CD4-positive, alpha-beta T cell treated with Interferon alpha-2 for 1 hour (primary cell): ENCODE measurements around the gene SGPL1.

Source experiments
- DNase-seq, 2 donors: peaks; one replicate each; pipeline ENCODE4 v3.0.0-alpha.2; 2020 to 2022

SGPL1 gene

DNA sequence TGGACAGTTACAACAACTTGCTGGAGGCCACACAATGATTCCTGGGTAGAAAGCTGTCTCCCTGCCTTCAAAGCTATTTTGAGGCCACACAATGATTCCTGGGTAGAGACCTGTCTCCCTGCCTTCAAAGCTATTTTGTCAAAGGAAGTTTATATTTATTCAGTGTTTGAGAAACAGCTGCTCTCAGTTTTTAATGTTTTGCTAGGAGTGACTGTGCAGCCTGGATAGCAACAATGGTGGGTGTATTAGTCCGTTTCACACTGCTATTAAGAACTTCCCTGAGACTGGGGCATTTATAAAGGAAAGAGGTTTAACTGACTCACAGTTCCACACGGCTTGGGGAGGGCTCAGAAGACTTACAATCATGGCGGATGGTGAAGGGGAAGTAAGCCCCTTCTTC is 3.9 kb upstream of the SGPL1 start:
- no peak for DNase-seq

DNA sequence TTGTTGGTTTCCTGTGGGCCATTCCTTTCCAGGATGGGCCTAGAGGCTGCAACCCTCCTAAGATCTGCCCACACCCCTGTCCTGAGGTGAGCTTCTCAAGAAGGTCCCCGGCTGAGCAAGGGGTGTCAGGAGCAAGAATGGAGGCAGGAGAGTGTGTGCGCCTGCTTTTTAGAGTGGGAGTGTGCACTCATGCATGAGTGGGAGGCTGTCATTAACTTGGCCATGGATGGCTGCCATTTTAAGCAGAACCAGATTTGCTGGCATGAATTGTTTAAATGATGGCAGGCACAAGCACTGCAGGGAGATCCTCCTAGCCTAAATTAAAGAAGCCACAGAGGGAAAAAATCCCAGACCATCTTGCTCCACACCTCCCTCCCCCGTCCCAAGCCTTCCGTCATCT is 2.9 kb upstream of the SGPL1 start:
- DNase-seq = no peak

DNA sequence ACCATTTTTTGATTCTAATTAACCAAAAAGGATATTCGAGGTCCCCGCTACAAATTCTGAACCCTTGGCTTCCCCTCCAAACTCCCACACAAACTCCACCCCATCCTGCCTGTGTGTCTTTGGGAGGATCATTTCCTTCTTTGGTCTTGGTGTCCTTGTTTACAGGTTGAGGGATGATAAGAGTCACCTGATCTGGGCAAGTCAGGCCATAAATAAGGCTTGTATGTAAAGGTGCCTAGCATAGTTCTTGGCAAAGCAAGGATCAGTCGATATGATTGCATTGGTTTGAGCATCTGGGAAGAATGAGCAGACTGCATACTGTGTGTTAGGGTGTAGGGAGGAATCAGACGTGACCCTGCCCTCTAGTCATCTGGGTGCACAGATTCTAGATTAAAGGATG is 1.6 kb upstream of the SGPL1 start:
- DNase-seq = no peak

DNA sequence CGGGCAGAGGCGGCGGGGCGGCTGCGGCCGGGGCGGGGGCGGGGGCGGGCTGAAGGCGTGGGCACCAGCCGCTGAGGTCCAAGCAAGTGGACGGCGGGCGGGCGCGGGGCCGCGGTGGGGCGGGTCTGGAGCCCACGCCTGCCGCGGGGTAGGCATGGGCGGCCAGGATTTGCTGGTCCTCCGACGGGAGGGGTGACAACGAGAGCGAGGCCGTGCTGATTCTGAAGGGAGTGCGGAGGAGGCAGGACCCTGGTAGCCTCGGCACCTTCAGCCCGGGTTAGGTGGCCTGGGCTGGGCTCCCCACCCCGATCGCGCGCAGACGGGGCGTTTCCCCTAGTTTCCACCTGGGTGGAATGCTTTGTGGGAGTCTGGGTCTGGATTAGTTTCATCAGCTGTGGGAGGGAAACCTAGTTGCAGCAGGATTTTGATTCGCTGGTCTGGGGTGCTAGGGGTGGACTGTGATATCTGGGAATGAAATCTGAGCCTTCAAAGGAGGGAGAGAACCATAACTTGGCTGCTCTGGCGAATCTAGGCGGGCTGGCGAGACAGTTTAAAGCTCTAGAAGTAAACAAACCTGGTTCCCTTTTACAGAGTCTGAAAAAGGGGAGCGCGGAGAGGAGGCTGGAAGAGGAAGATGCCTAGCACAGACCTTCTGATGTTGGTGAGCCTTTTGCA is 609 bp downstream of the SGPL1 start:
- DNase-seq = peak in 1 of 2 donors; percentile 41

DNA sequence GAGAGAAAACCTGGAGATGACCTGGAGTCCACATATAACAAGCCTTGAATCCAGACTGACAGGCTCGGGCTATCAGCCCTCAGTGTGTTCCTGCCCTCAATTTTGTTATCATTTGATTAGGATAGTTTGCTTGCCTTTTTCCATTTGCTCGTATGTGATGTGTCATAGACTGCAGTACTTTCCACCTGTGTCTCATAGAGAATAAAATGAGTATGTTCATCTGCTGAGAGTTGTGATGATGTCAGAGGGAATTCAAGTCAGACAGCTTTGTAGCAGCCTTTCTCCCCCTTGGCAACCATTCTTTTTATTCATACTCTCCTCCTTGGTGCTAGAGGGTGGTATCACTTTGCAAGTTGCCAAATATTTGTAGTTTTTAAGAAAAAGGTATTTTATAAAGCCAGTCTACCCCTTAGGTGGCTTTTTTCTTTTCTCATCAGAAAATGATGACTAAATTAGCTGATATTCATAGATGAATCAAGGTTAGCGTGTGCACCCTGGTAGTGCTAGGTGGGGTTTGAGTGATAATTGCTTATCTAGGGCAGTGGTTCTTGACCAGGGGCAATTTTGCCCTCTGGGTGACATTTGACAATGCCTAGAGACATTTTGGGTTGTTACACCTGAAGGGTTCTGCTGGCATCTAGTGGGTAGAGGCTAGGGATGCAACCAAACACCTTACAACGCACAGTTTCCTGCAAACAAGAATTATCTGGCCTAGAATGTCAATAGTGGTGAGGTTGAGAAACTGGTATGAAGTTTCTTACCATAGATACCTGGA is 5.4 kb downstream of the SGPL1 start:
- DNase-seq = peak in 1 of 2 donors; percentile 20

DNA sequence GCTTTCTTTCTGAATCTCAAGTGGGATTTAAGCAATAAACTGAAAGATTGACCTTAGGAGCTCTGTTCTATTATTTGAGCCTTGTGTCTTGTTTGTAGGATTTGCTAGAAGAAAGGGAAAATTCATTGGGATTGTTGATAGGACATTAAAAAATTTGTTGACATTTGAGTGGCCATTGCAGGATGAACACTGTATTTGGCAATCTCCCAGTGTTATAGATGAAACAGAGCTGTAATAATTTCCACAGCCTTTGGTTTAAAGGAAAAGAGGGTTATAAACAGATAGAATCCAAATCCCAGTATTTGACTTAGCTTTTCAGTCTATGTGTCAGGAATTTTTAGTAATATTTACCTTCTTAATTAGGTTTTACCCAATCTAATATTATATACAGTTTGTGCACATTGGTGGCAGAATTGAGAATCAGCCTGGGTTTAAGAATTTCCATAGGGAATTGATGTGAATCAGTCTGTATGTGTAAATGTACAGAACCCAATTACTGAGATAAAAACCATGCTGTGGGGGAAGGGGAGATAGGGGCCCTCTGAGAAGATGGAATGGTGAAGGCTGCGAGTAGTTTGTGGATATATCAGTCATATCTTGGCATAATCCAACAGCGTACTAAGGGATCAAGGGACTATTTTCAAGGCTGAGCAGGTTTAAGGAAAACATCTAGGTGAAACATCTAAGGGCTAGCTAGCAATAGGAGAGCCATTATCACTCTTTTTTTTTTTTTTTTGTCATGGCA is 6.5 kb downstream of the SGPL1 start:
- DNase-seq = no peak

DNA sequence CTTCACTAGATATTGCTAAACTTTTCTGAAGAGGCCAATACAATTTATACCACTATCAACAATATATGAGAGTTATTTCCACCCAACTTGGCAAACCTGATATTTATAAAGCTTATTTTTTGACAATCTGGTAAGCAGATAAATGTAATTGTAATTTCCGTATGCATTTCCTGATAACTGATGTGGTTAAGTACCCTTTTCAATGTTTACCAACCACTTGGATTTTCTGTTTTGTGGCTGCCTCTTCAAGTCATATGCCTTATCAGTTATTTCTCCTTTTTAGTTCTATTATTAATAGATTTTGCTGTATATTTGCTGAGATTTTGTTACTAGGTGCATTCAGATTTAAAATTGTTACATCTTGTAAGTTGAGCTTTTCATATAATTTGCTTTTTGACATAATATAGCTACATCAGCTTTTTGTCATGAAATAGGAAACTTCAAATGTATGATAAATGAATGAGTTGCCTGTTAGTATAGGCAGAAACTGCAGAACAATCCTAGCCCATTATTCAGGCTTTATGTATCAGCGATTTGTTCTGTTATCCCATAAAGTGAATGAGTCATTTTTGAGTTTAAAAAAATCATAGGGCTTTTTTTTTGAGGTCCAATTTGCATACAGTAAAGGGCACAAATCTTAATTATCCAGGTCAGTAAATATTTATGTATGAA is 11.5 kb downstream of the SGPL1 start:
- no peak for DNase-seq

DNA sequence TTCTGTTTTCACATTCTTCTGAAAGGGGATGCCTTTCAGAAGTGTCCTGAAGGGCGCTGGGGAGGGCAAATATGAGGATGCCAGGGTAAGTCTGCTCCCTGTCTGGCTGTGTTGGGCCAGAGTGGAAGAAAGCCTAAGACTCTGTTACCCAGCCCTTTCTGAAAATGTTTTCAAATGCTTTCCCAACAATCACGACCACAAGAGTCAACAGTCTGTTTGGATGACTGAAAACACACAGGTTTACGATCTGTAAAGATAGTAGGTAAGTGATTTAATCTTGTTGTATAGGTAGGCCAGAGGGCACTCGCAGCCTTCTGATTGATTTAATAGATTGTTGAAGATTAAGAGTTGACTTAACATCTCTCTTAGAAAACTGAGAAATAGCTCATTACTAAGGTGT is 13.2 kb downstream of the SGPL1 start:
- DNase-seq = no peak

DNA sequence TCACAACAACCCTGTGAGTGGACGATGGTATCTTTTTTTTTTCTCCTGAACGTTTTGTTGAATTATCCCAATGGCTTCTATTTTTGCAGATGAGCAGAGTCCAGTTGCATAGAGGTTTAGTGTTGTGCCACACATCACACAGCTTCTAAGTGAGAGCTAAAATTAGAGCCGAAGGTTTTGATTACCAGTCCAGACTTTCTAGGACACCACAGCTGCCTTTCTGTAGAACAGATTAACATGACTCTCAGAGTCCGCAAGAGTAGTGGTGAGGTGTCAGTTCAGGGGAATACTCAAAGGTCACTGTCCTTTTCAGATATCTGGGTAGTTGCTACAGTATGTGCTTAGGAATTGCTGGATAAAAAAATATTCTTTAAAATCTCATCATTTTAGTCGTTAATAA is 13.8 kb downstream of the SGPL1 start:
- DNase-seq = no peak

DNA sequence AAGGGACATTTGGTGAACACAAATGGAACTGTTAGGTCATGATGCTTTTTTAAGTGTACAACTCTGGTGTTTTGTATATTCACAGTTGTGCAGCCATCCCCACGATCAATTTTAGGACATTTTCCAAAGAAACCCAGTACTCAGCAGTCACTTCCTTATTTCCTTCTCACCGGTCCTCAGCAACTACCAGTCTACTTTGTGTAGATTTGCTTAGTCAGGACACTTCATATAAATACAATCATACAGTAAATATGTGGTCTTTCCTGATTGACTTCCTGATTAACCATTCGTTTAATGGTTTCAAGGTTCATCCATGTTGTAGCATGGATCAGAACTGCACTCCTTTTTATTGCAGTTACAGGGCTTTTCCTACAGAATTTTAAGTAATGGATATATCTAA is 14.4 kb downstream of the SGPL1 start:
- DNase-seq = no peak

DNA sequence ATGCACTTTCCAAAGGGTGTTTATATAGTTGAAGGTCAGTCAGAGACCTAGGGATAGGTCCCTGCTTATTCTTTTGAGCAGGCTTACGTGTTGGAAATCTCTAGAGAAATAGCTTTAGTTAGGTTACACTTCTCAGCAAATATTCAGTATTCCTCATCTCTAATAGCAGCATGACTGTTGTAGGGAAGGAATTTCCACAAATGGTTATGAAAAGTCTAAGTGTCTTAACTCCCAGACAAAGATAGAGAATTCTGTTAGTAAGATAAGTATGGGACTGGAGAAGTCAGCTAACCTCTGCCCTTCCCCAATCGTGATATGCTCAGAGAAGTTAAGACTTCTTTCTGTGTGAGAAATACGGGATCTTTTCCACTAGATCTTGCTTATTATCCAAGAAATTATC is 16.5 kb downstream of the SGPL1 start:
- no peak for DNase-seq

DNA sequence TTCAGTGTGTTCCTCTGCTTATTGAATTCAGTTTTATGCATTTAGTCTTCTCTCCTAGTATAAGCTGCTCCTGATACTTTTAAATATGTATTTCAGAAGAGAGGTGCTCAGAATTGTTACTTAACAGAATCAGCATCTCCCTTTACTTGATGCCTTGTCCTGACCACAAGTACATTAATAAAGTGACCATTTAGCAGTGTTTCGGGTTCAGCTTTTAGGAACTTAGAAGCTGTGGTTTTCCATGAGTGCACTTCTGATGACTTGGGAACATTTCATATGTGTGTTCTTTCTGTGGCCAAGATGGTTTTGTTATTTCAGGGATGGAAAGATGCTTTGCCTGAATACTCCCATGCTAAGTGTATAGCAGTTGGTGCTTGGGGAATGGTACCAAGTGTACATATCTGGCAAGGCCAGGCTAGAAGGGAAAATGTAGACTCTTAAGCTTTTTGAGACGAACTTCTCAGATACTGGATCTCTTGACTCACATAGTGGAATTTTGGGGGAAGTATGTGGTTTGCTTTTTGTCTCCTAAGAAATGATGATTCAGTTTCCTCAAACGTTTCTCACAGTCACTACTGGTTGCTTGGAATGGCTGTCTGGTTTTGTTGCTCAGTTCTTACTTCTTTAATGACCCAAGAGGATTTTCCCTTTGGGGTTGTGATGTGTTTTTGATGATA is 17.2 kb downstream of the SGPL1 start:
- no peak for DNase-seq

DNA sequence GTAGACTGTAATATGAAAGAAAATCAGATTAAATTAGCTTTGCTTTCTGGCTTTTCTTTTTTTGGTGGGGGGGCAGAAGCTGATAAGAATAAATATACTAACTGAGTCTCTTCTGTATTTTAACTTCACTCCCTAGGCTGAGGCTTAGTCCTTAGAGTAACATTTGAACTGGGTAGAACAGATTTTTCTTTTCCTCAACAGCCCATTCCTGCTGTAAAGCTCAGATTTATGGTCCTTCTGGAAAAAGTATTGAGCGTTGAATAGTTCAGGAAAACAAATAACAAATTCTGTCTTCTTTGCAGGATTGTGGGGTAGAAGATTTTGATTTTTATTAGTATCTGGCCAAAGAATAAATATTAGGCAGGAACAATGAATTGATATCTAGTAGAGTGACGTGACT is 17.9 kb downstream of the SGPL1 start:
- no peak for DNase-seq

DNA sequence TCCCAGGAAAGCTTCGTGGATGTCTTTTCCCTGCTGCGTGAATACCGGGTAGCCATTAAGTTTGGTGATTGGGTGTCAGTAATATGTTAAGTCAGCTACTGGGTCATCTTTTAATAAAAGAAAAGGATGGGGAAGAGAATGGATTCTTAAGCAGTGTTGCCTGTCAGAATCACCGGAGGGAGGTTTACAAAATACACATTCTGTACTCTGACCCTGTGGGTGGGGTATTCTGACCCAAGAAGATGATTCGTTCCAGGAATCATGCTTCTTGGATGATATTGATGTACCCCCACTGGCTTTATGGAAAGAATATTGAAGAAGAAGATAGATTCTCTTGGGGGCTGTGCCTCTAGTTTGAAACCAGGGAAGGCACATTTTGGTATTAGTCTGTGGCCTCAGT is 18.3 kb downstream of the SGPL1 start:
- no peak for DNase-seq

DNA sequence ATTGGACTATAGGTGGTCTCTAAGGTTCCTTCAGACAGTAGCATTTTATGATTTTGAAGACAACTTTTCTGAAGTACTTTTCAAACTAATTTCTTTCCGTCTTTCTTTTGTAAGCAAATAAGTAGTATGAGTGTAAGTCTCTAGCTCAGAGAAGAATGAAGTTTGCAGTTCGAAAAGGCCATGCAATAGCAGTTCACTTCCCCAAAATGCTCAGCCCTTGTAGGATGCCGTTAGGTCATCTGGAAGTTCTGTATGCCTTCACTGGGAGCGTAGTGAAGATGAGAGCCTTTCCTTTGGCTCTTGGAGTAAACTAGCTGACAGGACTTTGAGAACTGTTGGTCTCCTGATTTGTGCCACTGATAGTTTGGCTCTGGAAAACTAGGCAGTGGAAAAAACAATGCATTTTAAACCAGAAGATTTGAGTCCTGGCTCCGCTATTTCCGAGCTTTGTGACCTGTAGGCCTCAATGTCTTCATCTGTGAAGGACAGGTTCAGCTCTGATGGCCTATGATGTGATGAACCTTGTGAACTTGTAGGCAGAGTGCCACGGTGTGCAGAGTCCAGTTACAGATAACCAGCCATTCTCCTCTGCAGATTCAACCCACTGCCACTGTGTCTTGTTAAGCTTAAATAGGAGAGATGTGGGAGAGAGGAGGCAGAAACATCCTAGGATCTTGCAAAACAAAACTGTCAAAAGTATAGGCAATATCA is 18.8 kb downstream of the SGPL1 start:
- DNase-seq = no peak

DNA sequence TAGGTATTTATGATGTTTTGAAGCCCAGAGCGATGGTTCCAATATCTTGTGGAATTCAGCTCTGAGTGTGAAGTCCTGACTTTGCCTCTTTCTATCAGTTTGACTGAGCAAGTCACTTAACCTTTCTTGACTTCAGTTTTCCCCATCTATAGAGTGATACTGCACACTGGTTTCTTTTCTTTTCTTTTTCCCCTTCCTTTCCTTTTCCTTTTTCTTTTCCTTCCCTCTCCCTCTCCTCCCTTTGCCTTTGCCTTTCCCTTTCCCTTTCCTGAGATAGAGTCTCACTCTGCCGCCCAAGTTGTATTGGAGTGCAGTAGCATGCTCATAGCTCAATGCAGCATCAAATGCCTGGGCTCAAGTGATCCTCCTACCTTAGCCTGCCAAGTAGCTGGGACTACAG is 20.6 kb downstream of the SGPL1 start:
- DNase-seq = no peak

DNA sequence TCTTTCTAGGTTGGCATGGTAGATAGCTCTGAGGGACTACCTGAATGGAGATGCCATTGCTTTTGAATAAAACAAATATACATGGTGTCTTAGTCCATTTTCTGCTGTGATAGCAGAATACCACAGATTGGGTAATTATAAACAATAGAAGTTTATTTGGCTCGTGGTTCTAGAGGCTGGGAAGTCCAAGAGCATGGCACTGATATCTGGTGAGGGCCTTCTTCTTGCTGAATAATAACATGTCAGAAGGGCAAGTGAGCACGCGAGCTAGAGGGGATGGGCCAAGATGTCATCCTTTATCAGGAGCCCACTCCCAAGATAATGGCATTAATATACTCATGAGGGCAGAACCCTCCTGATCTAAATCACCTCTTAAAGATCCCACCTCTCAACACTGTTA is 21.9 kb downstream of the SGPL1 start:
- no peak for DNase-seq

DNA sequence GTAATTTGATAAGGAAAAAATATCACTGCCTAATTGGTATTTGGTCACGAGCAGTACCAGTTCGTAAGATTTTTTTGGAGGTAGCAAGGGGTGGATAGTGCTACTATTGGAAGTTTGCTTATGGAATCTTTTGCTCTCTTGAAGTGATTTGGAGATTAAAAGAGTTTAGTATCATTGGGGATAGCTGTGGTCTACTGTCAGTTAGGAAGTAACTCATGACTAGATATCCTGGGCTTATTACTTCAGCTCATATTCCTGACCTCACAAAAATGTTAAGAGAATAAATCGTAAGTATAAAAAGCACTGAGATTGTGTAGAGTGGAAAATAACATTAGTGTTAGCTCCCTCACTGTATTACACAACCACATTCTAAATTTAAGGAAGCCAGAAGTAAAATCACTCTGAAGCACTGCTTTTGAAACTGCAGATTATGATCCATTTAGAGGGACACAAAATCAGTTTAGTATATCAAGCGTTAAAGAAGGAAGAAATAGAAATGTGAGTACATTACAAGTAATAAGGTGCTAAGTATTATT is 22.6 kb downstream of the SGPL1 start:
- DNase-seq = no peak

DNA sequence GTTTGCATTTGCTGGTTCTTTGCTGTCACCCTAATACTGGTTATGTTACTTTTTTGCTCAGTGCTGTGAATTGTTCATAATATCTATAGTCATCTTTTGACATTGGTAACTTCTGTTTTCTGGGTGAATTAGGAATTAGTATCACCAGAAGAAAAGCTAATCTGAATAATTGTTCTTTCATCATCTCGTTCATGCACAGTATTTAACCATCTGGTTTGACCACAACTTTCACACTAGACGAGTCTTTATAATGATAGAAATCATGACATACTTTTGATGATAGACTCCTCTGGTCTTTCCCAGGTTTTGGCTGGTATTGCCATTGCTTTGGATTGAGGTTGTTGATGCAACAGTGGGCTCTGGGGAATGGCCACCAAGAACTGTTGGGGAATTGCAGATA is 25.1 kb downstream of the SGPL1 start:
- DNase-seq = no peak

DNA sequence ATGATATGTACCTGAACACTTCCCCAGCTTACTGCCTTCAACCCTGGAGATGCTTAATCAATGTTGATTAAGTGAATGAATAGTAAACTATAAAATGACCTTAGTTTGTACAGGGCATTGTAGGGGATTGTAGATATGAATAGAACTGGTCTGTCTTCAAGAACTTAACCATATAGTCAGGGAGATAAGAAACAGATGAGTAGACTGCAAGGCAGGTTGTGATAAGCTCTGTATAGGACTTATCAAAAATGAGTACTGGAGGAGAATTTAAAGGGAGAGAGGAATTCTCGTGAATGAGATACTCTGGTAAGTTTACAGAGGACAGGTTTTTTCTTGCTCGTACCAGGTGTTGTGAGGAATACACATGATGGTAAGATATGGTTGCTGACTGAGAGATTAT is 27.6 kb downstream of the SGPL1 start:
- no peak for DNase-seq

DNA sequence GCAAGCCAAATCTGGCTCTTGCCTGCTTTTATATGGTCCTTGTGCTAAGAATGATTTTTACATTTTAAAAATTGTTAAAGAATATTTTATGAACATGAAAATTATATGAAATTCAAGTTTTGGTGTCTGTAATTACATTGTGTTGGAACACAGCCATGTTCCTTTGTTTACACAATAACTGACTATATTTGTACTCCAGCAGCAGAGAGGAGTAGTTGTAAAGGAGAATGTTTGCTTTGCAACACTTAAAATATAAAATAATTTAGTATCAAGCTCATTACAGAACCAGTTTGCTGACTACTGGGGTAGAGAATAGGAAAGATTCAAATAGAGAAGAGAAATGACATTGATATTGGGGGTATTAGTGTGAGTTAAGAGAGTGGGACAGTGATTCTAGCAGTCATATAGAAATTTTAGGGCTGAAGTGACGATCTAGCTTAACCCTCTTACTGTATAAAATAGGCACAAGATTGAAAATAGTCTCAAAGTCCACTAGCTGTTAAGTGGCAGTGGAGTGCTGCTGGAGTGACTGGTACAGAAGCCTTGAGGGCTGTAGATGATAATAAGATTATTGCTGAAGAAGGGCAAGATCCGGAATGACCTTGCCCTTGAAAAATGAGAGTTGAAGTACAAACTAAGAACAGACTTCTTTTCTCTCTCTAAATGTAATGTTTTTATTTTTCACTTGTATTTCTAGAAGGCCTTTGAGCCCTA is 28.2 kb downstream of the SGPL1 start:
- no peak for DNase-seq
